AML-193 (cell line): ENCODE results near the gene CD58.

Source experiments
- DNase-seq, 2 experiments: peaks; one replicate each; lab custom pipeline; 2025; lab: John Stamatoyannopoulos, UW

The CD58 gene

GRCh38 chr1:116471241-116471640, 99.6 kb downstream of the CD58 start:
- DNase-seq: no peak

DNA sequence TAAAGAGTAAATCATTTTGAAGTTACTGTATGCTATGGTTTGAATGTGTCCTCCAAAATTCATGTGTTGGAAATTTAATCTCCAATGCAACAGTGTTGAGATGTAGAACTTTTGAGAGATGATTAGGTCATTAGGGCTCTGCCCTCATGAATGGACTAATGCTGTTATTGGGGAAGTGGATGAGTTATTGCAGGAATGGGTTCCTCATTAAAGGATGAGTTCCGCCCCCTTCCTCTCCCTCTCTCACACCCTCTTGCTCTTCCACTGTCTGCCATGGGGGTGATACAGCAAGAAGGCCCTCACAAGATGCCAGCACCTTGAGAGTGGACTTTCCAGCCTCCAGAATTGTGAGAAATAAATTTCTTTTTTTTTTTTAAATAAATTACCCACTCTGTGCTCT, 100.2 kb downstream of the CD58 start:
- DNase-seq: no peak

DNA sequence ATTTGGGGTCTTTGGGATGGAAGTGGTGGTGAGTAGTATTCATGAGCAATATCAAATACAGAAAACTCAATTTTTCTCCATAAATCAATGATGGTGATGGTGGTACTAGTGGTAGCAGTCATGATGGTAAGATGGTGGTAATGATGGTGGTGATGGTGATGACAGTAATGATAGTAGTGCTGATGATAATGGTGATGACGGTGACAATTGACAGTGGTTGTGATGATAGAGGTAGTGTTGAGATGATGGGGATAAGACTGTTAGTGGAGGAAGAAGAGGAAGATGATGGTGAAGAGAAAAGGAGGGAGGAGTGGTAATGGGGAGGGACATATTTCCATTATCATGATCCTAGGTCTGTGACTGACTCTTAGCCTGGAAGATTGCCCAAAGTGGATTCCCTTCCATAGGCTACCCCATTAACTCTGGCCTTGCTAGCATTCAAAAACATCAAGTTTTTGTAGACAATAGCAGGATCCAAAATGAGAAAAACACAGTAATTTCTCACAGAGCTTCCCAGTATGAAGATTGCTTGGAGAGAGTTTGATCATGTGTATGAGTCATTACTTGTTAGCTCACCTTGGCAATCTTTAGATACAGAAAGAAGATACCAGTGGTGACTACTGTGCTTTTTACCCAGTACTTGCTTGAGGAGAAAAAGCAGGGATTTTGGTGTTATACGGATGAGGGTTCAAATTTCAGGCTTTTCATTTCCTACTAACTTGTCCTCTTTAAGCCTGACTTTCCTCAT, 103.8 kb downstream of the CD58 start:
- DNase-seq: no peak

GRCh38 chr1:116465845-116466685, 104.8 kb downstream of the CD58 start:
- no peak for DNase-seq

GRCh38 chr1:116465477-116465844, 105.4 kb downstream of the CD58 start:
- DNase-seq: no peak
